OCI-LY3 (cell line): ENCODE results near the gene CNGB1.
"Not testable (repeated sequence)": the region's sequence is repeated elsewhere in the genome, so short reads cannot be mapped to it uniquely, and the experiment has no call there.

ENCODE experiments used
- H2AFZ ChIP-seq: fragments of 200-600, 300-600 bp; shearing (Covaris generic); 2 replicates; pipeline ENCODE4 v1.6.0; 2014; ENCODE audit warnings: antibody characterized with exemption, low read depth, low read length
- H3K27ac ChIP-seq: fragments of 200-600, 300-600 bp; sonication (generic); 2 replicates; pipeline ENCODE4 v1.5.1; 2014; ENCODE audit warnings: mild to moderate bottlenecking, low read length, moderate library complexity, mixed read lengths
- H3K27me3 ChIP-seq: fragments of 200-600, 300-600 bp; sonication (generic); 2 replicates; pipeline ENCODE4 v1.6.1; 2014; ENCODE audit warnings: low read depth, low read length, mixed read lengths
- H3K36me3 ChIP-seq: fragments of 200-600, 300-600 bp; sonication (generic); replicated peaks from 2 replicates; pipeline ENCODE3; 2014; ENCODE audit warnings: low read depth, low read length, mixed read lengths
- H3K4me1 ChIP-seq: fragments of 300-600, 200-600 bp; sonication (generic); 2 replicates; pipeline ENCODE4 v1.6.1; 2014; ENCODE audit warnings: low read length, mixed read lengths
- H3K4me2 ChIP-seq: fragments of 200-600, 300-600 bp; sonication (generic); 2 replicates; pipeline ENCODE4 v1.6.1; 2014; ENCODE audit warnings: low read length, mixed read lengths
- H3K4me3 ChIP-seq: fragments of 300-600, 200-600 bp; sonication (generic); 2 replicates; pipeline ENCODE4 v1.5.1; 2014; ENCODE audit warnings: antibody characterized with exemption, mild to moderate bottlenecking, low read length, moderate library complexity
- H3K79me2 ChIP-seq: fragments of 300-600, 200-600 bp; shearing (Covaris generic); 2 replicates; pipeline ENCODE4 v1.6.1; 2014; ENCODE audit warnings: mild to moderate bottlenecking, low read length, mixed read lengths
- H3K9ac ChIP-seq: fragments of 300-600, 200-600 bp; shearing (Covaris generic); 2 replicates; pipeline ENCODE4 v1.6.0; 2014; ENCODE audit warnings: mild to moderate bottlenecking, low read length, moderate library complexity
- H3K9me3 ChIP-seq: fragments of 200-600, 300-600 bp; shearing (Covaris generic); 2 replicates; pipeline ENCODE4 v1.6.1; 2014; ENCODE audit warnings: low read length, mixed read lengths; ENCODE audit not compliant: insufficient read depth
- H4K20me1 ChIP-seq: fragments of 200-600, 300-600 bp; sonication (generic); 2 replicates; pipeline ENCODE4 v1.6.1; 2016; ENCODE audit warnings: low read length, mixed read lengths; ENCODE audit not compliant: insufficient read depth
- CTCF ChIP-seq: fragments of 200-600, 300-600 bp; sonication (generic); IDR thresholded peaks from 2 replicates; pipeline ENCODE4 v1.5.1; 2014; ENCODE audit warnings: antibody characterized with exemption, low read length, low read depth
- EZH2phosphoT487 ChIP-seq: fragments of 200-600 bp; shearing (Covaris generic); IDR thresholded peaks from 2 replicates; pipeline ENCODE4 v1.6.1; 2018; ENCODE audit warnings: antibody characterized with exemption, mixed run types, low read depth

CNGB1 gene

GRCh38 chr16:57862698-57863433, 108.1 kb downstream of the CNGB1 start:
- H2AFZ ChIP-seq: no peak overlapping the region

DNA sequence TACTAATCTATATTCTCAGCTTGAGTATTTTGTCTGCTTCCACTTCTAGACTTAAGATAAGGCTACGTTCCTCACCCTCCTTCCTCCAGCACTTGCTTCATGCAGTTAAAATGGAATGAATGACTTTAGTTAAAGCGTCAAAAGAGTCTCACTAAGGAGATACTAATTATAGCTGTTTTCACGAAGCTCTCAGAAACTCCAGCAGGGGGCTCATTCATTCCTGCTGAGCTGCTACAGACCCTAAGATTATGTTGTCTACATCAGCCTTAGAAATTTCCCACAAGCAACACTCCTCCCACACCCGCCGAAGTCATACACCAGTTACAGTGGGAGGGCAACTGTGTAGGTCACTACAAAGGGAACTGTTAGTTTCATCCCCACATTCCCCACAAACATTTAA, 111.6 kb downstream of the CNGB1 start:
- H2AFZ ChIP-seq: no peak overlapping the region
- no peak overlapping the region for H3K4me3 ChIP-seq
- no peak overlapping the region for H3K27ac ChIP-seq

More at GRCh38 chr16:57862698-57863433, 108.1 kb downstream of the CNGB1 start:
- Histone ChIP-seq H3K4me3 (no peak overlapping the region), H4K20me1 (no peaks in the 10 kb centered on the region), H3K36me3 (no peaks in the 10 kb centered on the region), H3K4me1 (no peaks in the 10 kb centered on the region), H3K9ac (no peak overlapping the region), H3K27ac (no peak overlapping the region), H3K79me2 (no peaks in the 10 kb centered on the region), H3K9me3 (no peaks in the 10 kb centered on the region), H3K4me2 (no peak overlapping the region), H3K27me3 (peaks cover 34% of the 10 kb centered on the region)
- TF ChIP-seq EZH2phosphoT487: no peak; the same call in 1 of the 2 replicates
- no peak for TF ChIP-seq CTCF

DNA sequence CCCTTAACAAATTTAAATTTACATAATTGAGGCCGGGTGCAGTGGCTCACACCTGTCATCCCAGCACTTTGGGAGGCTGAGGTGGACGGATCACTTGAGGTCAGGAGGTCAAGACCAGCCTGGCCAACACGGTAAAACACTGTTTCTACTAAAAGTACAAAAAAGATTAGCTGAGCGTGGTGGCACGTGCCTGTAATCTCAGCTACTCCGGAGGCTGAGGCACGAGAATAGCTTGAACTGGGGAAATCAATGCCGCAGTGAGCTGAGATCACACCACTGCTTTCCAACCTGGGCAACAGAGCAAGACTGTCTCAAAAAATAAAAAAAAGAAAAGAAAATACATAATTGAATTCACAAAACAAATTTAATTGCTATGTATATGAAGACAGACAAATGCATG, 112.3 kb downstream of the CNGB1 start:
- no peaks in the 10 kb centered on the region for H3K36me3 ChIP-seq
- no peak overlapping the region for H3K4me2 ChIP-seq
- no peaks in the 10 kb centered on the region for H3K79me2 ChIP-seq
- no peak overlapping the region for H2AFZ ChIP-seq
- no peak for TF ChIP-seq CTCF
- TF ChIP-seq EZH2phosphoT487: no peak
- no peaks in the 10 kb centered on the region for H4K20me1 ChIP-seq
- no peaks in the 10 kb centered on the region for H3K4me1 ChIP-seq
- H3K4me3 ChIP-seq: no peak overlapping the region
- H3K27ac ChIP-seq: no peak overlapping the region
- H3K9ac ChIP-seq: no peak overlapping the region
- no peaks in the 10 kb centered on the region for H3K9me3 ChIP-seq
- peaks cover 32% of the 10 kb centered on the region for H3K27me3 ChIP-seq

More for the DNA sequence above, 111.6 kb downstream of the CNGB1 start:
- TF ChIP-seq CTCF (peak; percentile 40), EZH2phosphoT487 (no peak)
- Histone ChIP-seq H3K9me3 (no peaks in the 10 kb centered on the region), H3K36me3 (no peaks in the 10 kb centered on the region), H3K27me3 (peaks cover 33% of the 10 kb centered on the region), H3K4me2 (no peak overlapping the region), H3K79me2 (no peaks in the 10 kb centered on the region), H3K9ac (no peak overlapping the region), H3K4me1 (no peaks in the 10 kb centered on the region), H4K20me1 (no peaks in the 10 kb centered on the region)

- not testable (repeated sequence) for H3K9ac ChIP-seq, H3K4me3 ChIP-seq, H3K4me2 ChIP-seq, H3K79me2 ChIP-seq, H2AFZ ChIP-seq, H4K20me1 ChIP-seq, H3K4me1 ChIP-seq, H3K9me3 ChIP-seq, H3K36me3 ChIP-seq, H3K27ac ChIP-seq
- peaks cover 25% of the 10 kb centered on the region for H3K27me3 ChIP-seq
These were observed 112.9 kb downstream of the CNGB1 start for GRCh38 chr16:57857991-57858390.
